IMR-90 (cell line): ENCODE data around the gene HYLS1. TPM values are rescaled to one million over a fixed set of nuclear protein-coding genes. Genes with fewer than 3 reads are reported as not detected.

Source experiments
- ATAC-seq: fragments of 200-7000 bp; cut with Tn5 transposase; 2 replicates; pipeline ENCODE4 v1.9.1; 2020; ENCODE audit warnings: low read depth, mild to moderate bottlenecking, moderate library complexity
- BruUV-seq: library from RNA; stranded (reverse); fragments of 400-500 nt; replicated peaks from 2 replicates; lab custom pipeline; 2021; lab: Mats Ljungman, UMichigan
- CTCF ChIA-PET: fragments of 300-600 bp; formaldehyde crosslinking; extraction: SDS; loops from one replicate; lab custom pipeline; 2021; ENCODE audit warnings: antibody characterized with exemption; lab: Yijun Ruan, JAX
- POLR2A ChIA-PET: fragments of 300-600 bp; sonication (Branson Sonifier 250); formaldehyde crosslinking; loops from one replicate; lab custom pipeline; 2022; ENCODE audit warnings: antibody characterized with exemption; ENCODE audit not compliant: unreplicated experiment; lab: Charles Lee
- DNase-seq: peaks from one replicate; pipeline ENCODE4 v3.0.0; 2013
- H2AFZ ChIP-seq: replicated peaks from 2 replicates; pipeline ENCODE3; 2013; ENCODE audit warnings: low read length, mild to moderate bottlenecking; ENCODE audit not compliant: poor library complexity
- H2AK5ac ChIP-seq: 2 replicates; pipeline ENCODE4 v1.6.1; 2013; ENCODE audit warnings: low read depth, low read length, inconsistent platforms
- H2AK9ac ChIP-seq: replicated peaks from 2 replicates; pipeline ENCODE3; 2013; ENCODE audit warnings: mild to moderate bottlenecking, low read depth, low read length, moderate library complexity; ENCODE audit not compliant: poor library complexity
- H2BK120ac ChIP-seq: 2 replicates; pipeline ENCODE4 v1.6.1; 2013; ENCODE audit warnings: low read depth, low read length, inconsistent platforms
- H2BK15ac ChIP-seq: 3 replicates; pipeline ENCODE4 v1.6.1; 2013; ENCODE audit warnings: low read depth, low read length, inconsistent platforms
- H2BK20ac ChIP-seq: 2 replicates; pipeline ENCODE4 v1.6.1; 2013; ENCODE audit warnings: low read depth, mild to moderate bottlenecking, inconsistent platforms, low read length, moderate library complexity
- H2BK5ac ChIP-seq: 2 replicates; pipeline ENCODE4 v1.6.1; 2013; ENCODE audit warnings: mild to moderate bottlenecking, low read depth, low read length, inconsistent platforms; ENCODE audit not compliant: poor library complexity, severe bottlenecking
- H3K14ac ChIP-seq: replicated peaks from 2 replicates; pipeline ENCODE4 v1.6.1; 2013; ENCODE audit warnings: low read depth, low read length, inconsistent platforms
- H3K18ac ChIP-seq: 2 replicates; pipeline ENCODE4 v1.6.1; 2013; ENCODE audit warnings: low read depth, low read length, control low read depth
- H3K23ac ChIP-seq: 2 replicates; pipeline ENCODE4 v1.6.1; 2013; ENCODE audit warnings: low read depth, low read length, inconsistent platforms
- H3K27ac ChIP-seq: 2 replicates; pipeline ENCODE4 v1.5.1; 2013; ENCODE audit warnings: mild to moderate bottlenecking, control low read depth, low read length; ENCODE audit not compliant: insufficient read depth
- H3K27me3 ChIP-seq: 2 replicates; pipeline ENCODE4 v1.6.1; 2013; ENCODE audit warnings: low read length; ENCODE audit not compliant: control insufficient read depth, insufficient read depth
- H3K36me3 ChIP-seq: 2 replicates; pipeline ENCODE4 v1.6.1; 2013; ENCODE audit warnings: low read length, mixed read lengths; ENCODE audit not compliant: control insufficient read depth, insufficient read depth
- H3K4ac ChIP-seq: 2 replicates; pipeline ENCODE4 v1.6.1; 2013; ENCODE audit warnings: low read depth, low read length, inconsistent platforms
- H3K4me1 ChIP-seq: 2 replicates; pipeline ENCODE4 v1.6.1; 2013; ENCODE audit warnings: low read length, mixed read lengths; ENCODE audit not compliant: control insufficient read depth, insufficient read depth
- H3K4me2 ChIP-seq: 2 replicates; pipeline ENCODE4 v1.6.1; 2013; ENCODE audit warnings: low read depth, mild to moderate bottlenecking, control low read depth, low read length, moderate library complexity
- H3K4me3 ChIP-seq: 2 replicates; pipeline ENCODE4 v1.5.1; 2013; ENCODE audit warnings: low read depth, mild to moderate bottlenecking, control low read depth, low read length, moderate library complexity; ENCODE audit not compliant: insufficient read depth
- H3K56ac ChIP-seq: 2 replicates; pipeline ENCODE4 v1.6.1; 2013; ENCODE audit warnings: low read length, inconsistent platforms; ENCODE audit not compliant: insufficient read depth; ENCODE audit errors: extremely low read depth
- H3K79me1 ChIP-seq, 2 experiments: 2 replicates each; pipeline ENCODE4 v1.6.1; 2013; ENCODE audit warnings: low read length in 2 of 2, inconsistent platforms in 1 of 2, low read depth in 1 of 2
- H3K9ac ChIP-seq: 2 replicates; pipeline ENCODE4 v1.6.1; 2013; ENCODE audit warnings: low read depth, low read length, control low read depth
- H3K9me1 ChIP-seq: 2 replicates; pipeline ENCODE4 v1.6.1; 2013; ENCODE audit warnings: low read length, inconsistent platforms; ENCODE audit not compliant: insufficient read depth
- H3K9me3 ChIP-seq: 2 replicates; pipeline ENCODE4 v1.6.1; 2013; ENCODE audit warnings: low read length; ENCODE audit not compliant: control insufficient read depth, insufficient read depth
- H4K20me1 ChIP-seq: 2 replicates; pipeline ENCODE4 v1.6.1; 2013; ENCODE audit warnings: low read length, inconsistent platforms; ENCODE audit not compliant: insufficient read depth
- H4K5ac ChIP-seq: 2 replicates; pipeline ENCODE4 v1.6.1; 2013; ENCODE audit warnings: mild to moderate bottlenecking, low read depth, low read length, control low read depth
- H4K8ac ChIP-seq, 2 experiments: 2 replicates each; pipeline ENCODE4 v1.6.1; 2013; ENCODE audit warnings: low read depth in 2 of 2, low read length in 2 of 2, control low read depth in 1 of 2, inconsistent platforms in 1 of 2
- H4K91ac ChIP-seq: 2 replicates; pipeline ENCODE4 v1.6.1; 2013; ENCODE audit warnings: low read depth, low read length, inconsistent platforms; ENCODE audit not compliant: insufficient read depth
- MAFK ChIP-seq: IDR thresholded peaks from 2 replicates; pipeline ENCODE4 v1.6.1; 2012; ENCODE audit warnings: low read depth, low read length, improper control_type of control experiment
- MXI1 ChIP-seq: IDR thresholded peaks from 2 replicates; pipeline ENCODE4 v1.6.1; 2012; ENCODE audit warnings: low read depth, mild to moderate bottlenecking, low read length, moderate library complexity, borderline replicate concordance
- POLR2A ChIP-seq: IDR thresholded peaks from 2 replicates; pipeline ENCODE4 v1.6.1; 2012; ENCODE audit warnings: mild to moderate bottlenecking, low read depth, low read length
- RCOR1 ChIP-seq: IDR thresholded peaks from 2 replicates; pipeline ENCODE4 v1.6.1; 2012; ENCODE audit warnings: mild to moderate bottlenecking, low read length, improper control_type of control experiment; ENCODE audit not compliant: insufficient replicate concordance
- WGBS, 2 experiments: methylation state at CpG; one replicate each; pipeline versions ENCODE4 v1.1.5 to v1.1.7; 2013; ENCODE audit warnings: missing lambda C conversion rate in 2 of 2; ENCODE audit not compliant: insufficient read length in 1 of 2; ENCODE audit errors: extremely low coverage in 2 of 2; 5-methylcytosine and 5-hydroxymethylcytosine counted together
- dilution Hi-C: fragments of 300-500 bp; cut with HindIII; formaldehyde crosslinking; loops from one replicate; pipeline ENCODE4 v1.14.3; 2018; ENCODE audit warnings: low sequenced_read_pairs; ENCODE audit not compliant: unreplicated experiment
- in situ Hi-C: fragments of 300-500 bp; cut with MboI; formaldehyde crosslinking; loops from 3 replicates; pipeline ENCODE4 v1.14.3; 2019; ENCODE audit warnings: low sequenced_read_pairs, inconsistent platforms, mixed read lengths
- intact Hi-C: fragments of 100-400 bp; cut with micrococcal nuclease; formaldehyde crosslinking; loops from 2 replicates; pipeline ENCODE4 v1.10.0; 2022
- polyA plus RNA-seq, 3 experiments: library from polyadenylated mRNA; depleted of rRNA; stranded (reverse); fragments of >200 nt; gene quantifications; 2 replicates each; pipeline ENCODE4 v1.2.3, GENCODE V29; 2012; ENCODE audit warnings: low replicate concordance in 1 of 3
- total RNA-seq: library from RNA; depleted of rRNA; stranded (reverse); fragments of >200 nt; gene quantifications from 2 replicates; pipeline ENCODE4 v1.2.3, GENCODE V29; 2012

Gene HYLS1
- total and polyA plus RNA-seq, 2 of the 4 experiments (the other 2 are of a cell fraction) = 5.1 to 8.1 TPM

- Histone ChIP-seq H3K4me3 (no peak overlapping the region), H4K8ac (no peak overlapping the region), H3K9me3 (no peaks in the 10 kb centered on the region), H3K4ac (no peak overlapping the region), H2AK9ac (no peak overlapping the region), H3K27ac (no peak overlapping the region), H3K9ac (no peak overlapping the region), H2BK120ac (no peak overlapping the region), H3K27me3 (peaks cover 42% of the 10 kb centered on the region), H2AFZ (no peak overlapping the region), H4K5ac (no peak overlapping the region), H4K20me1 (no peaks in the 10 kb centered on the region), H3K23ac (no peak overlapping the region), H2BK15ac (no peak overlapping the region), H2AK5ac (no peak overlapping the region), H3K9me1 (no peaks in the 10 kb centered on the region), H3K14ac (no peak overlapping the region), H2BK20ac (no peak overlapping the region), H4K91ac (no peak overlapping the region), H3K36me3 (no peaks in the 10 kb centered on the region), H3K4me2 (no peak overlapping the region), H2BK5ac (no peak overlapping the region), H3K18ac (no peak overlapping the region), H3K79me1 (no peaks in the 10 kb centered on the region), H3K4me1 (no peaks in the 10 kb centered on the region; the same call in 1 of the 2 replicates), H3K56ac (no peak overlapping the region)
- TF ChIP-seq MXI1 (no peak), POLR2A (no peak), MAFK (no peak), RCOR1 (no peak)
- no CpG with 5 or more reads among the region's 3 CpGs for WGBS, 2 experiments
- ATAC-seq = no peak
- no peak for DNase-seq
- ChIA-PET POLR2A (no interaction called here), CTCF (no interaction called here)
- dilution Hi-C loops = no loop called here
- in situ Hi-C loops = no loop called here
- BruUV-seq = no TSS peak
- intact Hi-C loops = no loop called here
These were observed 43.6 kb downstream of the HYLS1 start for GRCh38 chr11:125931116-125931515.
